Measurements from ENCODE around the gene LMX1B.

LMX1B gene

DNA sequence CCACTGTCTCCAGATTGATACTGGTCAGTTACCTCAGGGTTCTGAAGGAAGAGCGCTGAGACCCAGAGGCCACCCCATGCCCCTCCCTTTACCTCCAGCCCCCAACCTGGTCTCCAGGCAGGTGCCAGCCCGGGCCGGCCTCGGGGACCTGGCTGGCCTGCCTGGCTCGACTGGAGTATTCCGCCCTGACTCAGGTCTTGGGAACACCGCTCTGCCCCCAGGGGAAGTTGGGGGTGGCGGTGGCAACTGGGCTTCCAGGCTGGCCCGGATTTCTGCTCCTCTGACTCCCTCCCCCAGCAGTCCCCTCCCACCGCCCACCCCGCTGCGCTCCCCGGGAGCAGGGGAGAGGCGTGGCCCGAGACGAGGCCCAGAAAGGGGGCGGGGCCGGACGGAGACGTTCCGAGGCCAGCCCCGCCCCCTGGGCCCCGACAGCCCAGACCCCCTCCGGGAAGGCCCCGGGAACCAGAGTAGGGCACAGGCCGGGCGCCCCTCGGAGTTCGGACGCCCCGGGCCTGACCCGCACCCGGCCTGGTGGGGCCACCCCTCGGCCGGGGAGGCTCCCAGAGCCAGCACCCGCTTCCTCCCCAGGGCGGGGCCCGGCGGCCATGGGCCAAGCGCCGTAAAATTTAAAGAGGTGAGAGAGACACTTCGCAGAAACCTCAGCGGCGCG is 108.7 kb downstream of the LMX1B start (continued):
- TF ChIP-seq, protein P1, sequence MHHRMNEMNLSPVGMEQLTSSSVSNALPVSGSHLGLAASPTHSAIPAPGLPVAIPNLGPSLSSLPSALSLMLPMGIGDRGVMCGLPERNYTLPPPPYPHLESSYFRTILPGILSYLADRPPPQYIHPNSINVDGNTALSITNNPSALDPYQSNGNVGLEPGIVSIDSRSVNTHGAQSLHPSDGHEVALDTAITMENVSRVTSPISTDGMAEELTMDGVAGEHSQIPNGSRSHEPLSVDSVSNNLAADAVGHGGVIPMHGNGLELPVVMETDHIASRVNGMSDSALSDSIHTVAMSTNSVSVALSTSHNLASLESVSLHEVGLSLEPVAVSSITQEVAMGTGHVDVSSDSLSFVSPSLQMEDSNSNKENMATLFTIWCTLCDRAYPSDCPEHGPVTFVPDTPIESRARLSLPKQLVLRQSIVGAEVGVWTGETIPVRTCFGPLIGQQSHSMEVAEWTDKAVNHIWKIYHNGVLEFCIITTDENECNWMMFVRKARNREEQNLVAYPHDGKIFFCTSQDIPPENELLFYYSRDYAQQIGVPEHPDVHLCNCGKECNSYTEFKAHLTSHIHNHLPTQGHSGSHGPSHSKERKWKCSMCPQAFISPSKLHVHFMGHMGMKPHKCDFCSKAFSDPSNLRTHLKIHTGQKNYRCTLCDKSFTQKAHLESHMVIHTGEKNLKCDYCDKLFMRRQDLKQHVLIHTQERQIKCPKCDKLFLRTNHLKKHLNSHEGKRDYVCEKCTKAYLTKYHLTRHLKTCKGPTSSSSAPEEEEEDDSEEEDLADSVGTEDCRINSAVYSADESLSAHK (tag by site-specific recombination; IDR thresholded peaks at IDR 0.05): no peak
- TF ChIP-seq, protein P2, sequence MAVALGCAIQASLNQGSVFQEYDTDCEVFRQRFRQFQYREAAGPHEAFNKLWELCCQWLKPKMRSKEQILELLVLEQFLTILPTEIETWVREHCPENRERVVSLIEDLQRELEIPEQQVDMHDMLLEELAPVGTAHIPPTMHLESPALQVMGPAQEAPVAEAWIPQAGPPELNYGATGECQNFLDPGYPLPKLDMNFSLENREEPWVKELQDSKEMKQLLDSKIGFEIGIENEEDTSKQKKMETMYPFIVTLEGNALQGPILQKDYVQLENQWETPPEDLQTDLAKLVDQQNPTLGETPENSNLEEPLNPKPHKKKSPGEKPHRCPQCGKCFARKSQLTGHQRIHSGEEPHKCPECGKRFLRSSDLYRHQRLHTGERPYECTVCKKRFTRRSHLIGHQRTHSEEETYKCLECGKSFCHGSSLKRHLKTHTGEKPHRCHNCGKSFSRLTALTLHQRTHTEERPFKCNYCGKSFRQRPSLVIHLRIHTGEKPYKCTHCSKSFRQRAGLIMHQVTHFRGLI (tag by site-specific recombination; IDR thresholded peaks at IDR 0.05): 0 out of 2 replicates have a peak, but pooled peaks have one; percentile 12
- TF ChIP-seq, protein P3, sequence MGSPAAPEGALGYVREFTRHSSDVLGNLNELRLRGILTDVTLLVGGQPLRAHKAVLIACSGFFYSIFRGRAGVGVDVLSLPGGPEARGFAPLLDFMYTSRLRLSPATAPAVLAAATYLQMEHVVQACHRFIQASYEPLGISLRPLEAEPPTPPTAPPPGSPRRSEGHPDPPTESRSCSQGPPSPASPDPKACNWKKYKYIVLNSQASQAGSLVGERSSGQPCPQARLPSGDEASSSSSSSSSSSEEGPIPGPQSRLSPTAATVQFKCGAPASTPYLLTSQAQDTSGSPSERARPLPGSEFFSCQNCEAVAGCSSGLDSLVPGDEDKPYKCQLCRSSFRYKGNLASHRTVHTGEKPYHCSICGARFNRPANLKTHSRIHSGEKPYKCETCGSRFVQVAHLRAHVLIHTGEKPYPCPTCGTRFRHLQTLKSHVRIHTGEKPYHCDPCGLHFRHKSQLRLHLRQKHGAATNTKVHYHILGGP (tag by site-specific recombination; IDR thresholded peaks at IDR 0.05): no peak
- TF ChIP-seq ZXDB (tag by site-specific recombination; IDR thresholded peaks at IDR 0.05): no peak
- no peak for TF ChIP-seq ZNF544 (tag by site-specific recombination; IDR thresholded peaks at IDR 0.05)
- TF ChIP-seq GLI2 (tag by site-specific recombination; IDR thresholded peaks at IDR 0.05; ENCODE audit: borderline replicate concordance, low read depth): no peak
- peak; percentile 58; the same call in 1 of the 2 replicates for TF ChIP-seq KLF1 (tag by site-specific recombination; IDR thresholded peaks at IDR 0.05)
- TF ChIP-seq KLF16 (tag by site-specific recombination; IDR thresholded peaks at IDR 0.05): peak; percentile 77
- no peak for TF ChIP-seq ZNF341 (tag by site-specific recombination; IDR thresholded peaks at IDR 0.05; ENCODE audit: low read depth)
- no peak for TF ChIP-seq SP7 (tag by site-specific recombination; IDR thresholded peaks at IDR 0.05)
- TF ChIP-seq TCF7L2 (IDR thresholded peaks at IDR 0.05; ENCODE audit: borderline replicate concordance, low read depth, low read length): no peak
- TF ChIP-seq GLIS2 (tag by site-specific recombination; IDR thresholded peaks at IDR 0.05): peak; percentile 80
- TF ChIP-seq ZNF571 (tag by site-specific recombination; IDR thresholded peaks at IDR 0.05): no peak
- no peak for TF ChIP-seq KLF8 (tag by site-specific recombination; IDR thresholded peaks at IDR 0.05)
- TF ChIP-seq, protein P4, sequence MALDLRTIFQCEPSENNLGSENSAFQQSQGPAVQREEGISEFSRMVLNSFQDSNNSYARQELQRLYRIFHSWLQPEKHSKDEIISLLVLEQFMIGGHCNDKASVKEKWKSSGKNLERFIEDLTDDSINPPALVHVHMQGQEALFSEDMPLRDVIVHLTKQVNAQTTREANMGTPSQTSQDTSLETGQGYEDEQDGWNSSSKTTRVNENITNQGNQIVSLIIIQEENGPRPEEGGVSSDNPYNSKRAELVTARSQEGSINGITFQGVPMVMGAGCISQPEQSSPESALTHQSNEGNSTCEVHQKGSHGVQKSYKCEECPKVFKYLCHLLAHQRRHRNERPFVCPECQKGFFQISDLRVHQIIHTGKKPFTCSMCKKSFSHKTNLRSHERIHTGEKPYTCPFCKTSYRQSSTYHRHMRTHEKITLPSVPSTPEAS (tag by site-specific recombination; IDR thresholded peaks at IDR 0.05): no peak
- TF ChIP-seq, protein P5, sequence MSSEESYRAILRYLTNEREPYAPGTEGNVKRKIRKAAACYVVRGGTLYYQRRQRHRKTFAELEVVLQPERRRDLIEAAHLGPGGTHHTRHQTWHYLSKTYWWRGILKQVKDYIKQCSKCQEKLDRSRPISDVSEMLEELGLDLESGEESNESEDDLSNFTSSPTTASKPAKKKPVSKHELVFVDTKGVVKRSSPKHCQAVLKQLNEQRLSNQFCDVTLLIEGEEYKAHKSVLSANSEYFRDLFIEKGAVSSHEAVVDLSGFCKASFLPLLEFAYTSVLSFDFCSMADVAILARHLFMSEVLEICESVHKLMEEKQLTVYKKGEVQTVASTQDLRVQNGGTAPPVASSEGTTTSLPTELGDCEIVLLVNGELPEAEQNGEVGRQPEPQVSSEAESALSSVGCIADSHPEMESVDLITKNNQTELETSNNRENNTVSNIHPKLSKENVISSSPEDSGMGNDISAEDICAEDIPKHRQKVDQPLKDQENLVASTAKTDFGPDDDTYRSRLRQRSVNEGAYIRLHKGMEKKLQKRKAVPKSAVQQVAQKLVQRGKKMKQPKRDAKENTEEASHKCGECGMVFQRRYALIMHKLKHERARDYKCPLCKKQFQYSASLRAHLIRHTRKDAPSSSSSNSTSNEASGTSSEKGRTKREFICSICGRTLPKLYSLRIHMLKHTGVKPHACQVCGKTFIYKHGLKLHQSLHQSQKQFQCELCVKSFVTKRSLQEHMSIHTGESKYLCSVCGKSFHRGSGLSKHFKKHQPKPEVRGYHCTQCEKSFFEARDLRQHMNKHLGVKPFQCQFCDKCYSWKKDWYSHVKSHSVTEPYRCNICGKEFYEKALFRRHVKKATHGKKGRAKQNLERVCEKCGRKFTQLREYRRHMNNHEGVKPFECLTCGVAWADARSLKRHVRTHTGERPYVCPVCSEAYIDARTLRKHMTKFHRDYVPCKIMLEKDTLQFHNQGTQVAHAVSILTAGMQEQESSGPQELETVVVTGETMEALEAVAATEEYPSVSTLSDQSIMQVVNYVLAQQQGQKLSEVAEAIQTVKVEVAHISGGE (tag by site-specific recombination; conservative IDR thresholded peaks at IDR 0.05; ENCODE audit: low read depth): no peak
- TF ChIP-seq ZNF658 (tag by site-specific recombination; IDR thresholded peaks at IDR 0.05): no peak
- TF ChIP-seq ZNF561 (tag by site-specific recombination; IDR thresholded peaks at IDR 0.05; ENCODE audit: borderline replicate concordance): no peak
- peak; percentile 54 for TF ChIP-seq ZNF335 (tag by site-specific recombination; conservative IDR thresholded peaks at IDR 0.05)
- no peak for TF ChIP-seq SCRT1 (tag by site-specific recombination; IDR thresholded peaks at IDR 0.05; ENCODE audit: borderline replicate concordance)
- no peak for TF ChIP-seq ZNF792 (tag by site-specific recombination; IDR thresholded peaks at IDR 0.05)
- TF ChIP-seq SP3 (tag by site-specific recombination; IDR thresholded peaks at IDR 0.05): peak; percentile 83
- TF ChIP-seq HOXD13 (CRISPR knock-in tag; IDR thresholded peaks at IDR 0.05; ENCODE audit: borderline replicate concordance): no peak
- peak; percentile 62; the same call in 1 of the 2 replicates for TF ChIP-seq ZFP69B (tag by site-specific recombination; IDR thresholded peaks at IDR 0.05)

Data from HEK293 (cell line).